GM12878 (cell line): ENCODE results near the gene NTRK1. TPM values are rescaled to one million over a fixed set of nuclear protein-coding genes. Genes with fewer than 3 reads are reported as not detected.

Experiments used
- ATAC-seq: fragments of 200-7000 bp; cut with Tn5 transposase; 3 replicates; pipeline ENCODE4 v1.9.1; 2020; ENCODE audit warnings: mild to moderate bottlenecking, moderate library complexity
- BruUV-seq: library from RNA; stranded (reverse); fragments of 400-500 nt; replicated peaks from 2 replicates; lab custom pipeline; 2021; lab: Mats Ljungman, UMichigan
- CTCF ChIA-PET: fragments of 300-600 bp; sonication (Branson Sonifier 250); formaldehyde crosslinking; extraction: SDS; loops from one replicate; lab custom pipeline; 2021; ENCODE audit warnings: inconsistent platforms; lab: Yijun Ruan, JAX
- POLR2A ChIA-PET: fragments of 350-600 bp; formaldehyde crosslinking; extraction: SDS; loops from one replicate; lab custom pipeline; 2021; ENCODE audit warnings: inconsistent platforms; lab: Charles Lee
- RAD21 ChIA-PET: fragments of 300-600 bp; sonication (Branson Sonifier 250); formaldehyde crosslinking; loops from one replicate; lab custom pipeline; 2023; ENCODE audit warnings: antibody characterized with exemption; ENCODE audit not compliant: unreplicated experiment; lab: Charles Lee
- SMC1A ChIA-PET: fragments of 300-600 bp; sonication (Branson Sonifier 250); formaldehyde crosslinking; loops from one replicate; lab custom pipeline; 2023; ENCODE audit not compliant: unreplicated experiment, uncharacterized antibody; lab: Charles Lee
- DNase-seq: peaks from one replicate; pipeline ENCODE4 v3.0.0-alpha.2; 2011; ENCODE audit warnings: low read depth, low spot score
- FAIRE-seq: peaks from 3 replicates; lab custom pipeline; 2011; peaks lifted over from hg19 to GRCh38; lab: Jason Lieb, UNC
- H2AFZ ChIP-seq: 2 replicates; pipeline ENCODE4 v1.6.0; 2011; ENCODE audit warnings: low read depth, low read length, control low read depth; ENCODE audit not compliant: control insufficient read depth
- H3K27ac ChIP-seq: 2 replicates; pipeline ENCODE4 v1.5.1; 2011; ENCODE audit warnings: control low read depth; ENCODE audit not compliant: control insufficient read depth, insufficient read depth
- H3K27me3 ChIP-seq, 2 experiments: replicated peaks in 1 of 2; 2 replicates each; pipeline versions ENCODE4 v1.6.0 to v1.6.1; 2011; ENCODE audit warnings: low read length in 1 of 2; ENCODE audit not compliant: control insufficient read depth in 2 of 2, insufficient read depth in 2 of 2
- H3K36me3 ChIP-seq, 2 experiments: 2 replicates each; pipeline ENCODE4 v1.5.1; 2011; ENCODE audit warnings: low read length in 1 of 2; ENCODE audit not compliant: control insufficient read depth in 2 of 2, insufficient read depth in 2 of 2
- H3K4me1 ChIP-seq: 2 replicates; pipeline ENCODE4 v1.6.1; 2011; ENCODE audit warnings: mild to moderate bottlenecking, low read length, moderate library complexity, mixed read lengths; ENCODE audit not compliant: control insufficient read depth, insufficient read depth
- H3K4me2 ChIP-seq: 2 replicates; pipeline ENCODE4 v1.6.0; 2011; ENCODE audit warnings: control low read depth; ENCODE audit not compliant: control insufficient read depth, insufficient read depth
- H3K4me3 ChIP-seq: fragments of 200-600 bp; sonication (generic); 2 replicates; pipeline ENCODE4 v1.5.1; 2016
- H3K79me2 ChIP-seq: 2 replicates; pipeline ENCODE4 v1.6.0; 2011; ENCODE audit warnings: low read length; ENCODE audit not compliant: control insufficient read depth, insufficient read depth
- H3K9ac ChIP-seq: 2 replicates; pipeline ENCODE4 v1.8.0; 2011; ENCODE audit warnings: low read length, control low read depth, mixed read lengths; ENCODE audit not compliant: control insufficient read depth, insufficient read depth
- H3K9me3 ChIP-seq: replicated peaks from 3 replicates; pipeline ENCODE4 v1.5.1; 2011; ENCODE audit warnings: mild to moderate bottlenecking, low read length; ENCODE audit not compliant: control insufficient read depth, insufficient read depth
- H4K20me1 ChIP-seq: 2 replicates; pipeline ENCODE4 v1.6.0; 2011; ENCODE audit not compliant: control insufficient read depth, insufficient read depth
- BCL3 ChIP-seq: IDR thresholded peaks from 2 replicates; pipeline ENCODE4 v1.6.1; 2011; ENCODE audit warnings: borderline replicate concordance, low read depth, mild to moderate bottlenecking, moderate library complexity, low read length; ENCODE audit not compliant: insufficient read depth, poor library complexity, severe bottlenecking
- CREB1 ChIP-seq: IDR thresholded peaks from 2 replicates; pipeline ENCODE4 v1.6.1; 2012; ENCODE audit warnings: low read depth, mild to moderate bottlenecking, inconsistent platforms
- EZH2 ChIP-seq: IDR thresholded peaks from 2 replicates; pipeline ENCODE4 v1.6.1; 2012; ENCODE audit warnings: low read depth, mild to moderate bottlenecking, control low read depth, inconsistent platforms, low read length, borderline replicate concordance; ENCODE audit not compliant: control insufficient read depth
- FOXK2 ChIP-seq: fragments of 450-650 bp; IDR thresholded peaks from 2 replicates; pipeline ENCODE4 v1.6.1; 2017; ENCODE audit warnings: mild to moderate bottlenecking, moderate library complexity
- FOXM1 ChIP-seq: IDR thresholded peaks from 2 replicates; pipeline ENCODE4 v1.6.1; 2012; ENCODE audit warnings: low read depth, mild to moderate bottlenecking, inconsistent platforms, low read length, moderate library complexity
- HSF1 ChIP-seq: fragments of 150-350 bp; IDR thresholded peaks from 2 replicates; pipeline ENCODE4 v1.6.1; 2014; ENCODE audit warnings: mild to moderate bottlenecking, low read depth, low read length
- KLF5 ChIP-seq: fragments of 450-650 bp; IDR thresholded peaks from 2 replicates; pipeline ENCODE4 v1.6.1; 2014; ENCODE audit warnings: mild to moderate bottlenecking; ENCODE audit not compliant: partially characterized antibody
- LARP7 ChIP-seq: fragments of 450-650 bp; IDR thresholded peaks from 2 replicates; pipeline ENCODE4 v1.6.1; 2017; ENCODE audit warnings: mild to moderate bottlenecking
- PAX8 ChIP-seq: fragments of 450-650 bp; IDR thresholded peaks from 2 replicates; pipeline ENCODE4 v1.6.1; 2017; ENCODE audit warnings: mild to moderate bottlenecking, moderate library complexity
- POLR2AphosphoS2 ChIP-seq: IDR thresholded peaks from 2 replicates; pipeline ENCODE4 v1.6.1; 2011; ENCODE audit warnings: low read depth, mild to moderate bottlenecking, low read length, improper control_type of control experiment, moderate library complexity
- RFX5 ChIP-seq: IDR thresholded peaks from 2 replicates; pipeline ENCODE4 v1.6.1; 2011; ENCODE audit warnings: low read depth, low read length, improper control_type of control experiment
- SMAD5 ChIP-seq: IDR thresholded peaks from 2 replicates; pipeline ENCODE4 v1.6.1; 2016; ENCODE audit warnings: antibody characterized with exemption, low read depth
- SRF ChIP-seq, 2 experiments: IDR thresholded peaks; 2 replicates each; pipeline ENCODE4 v1.6.1; 2011; ENCODE audit warnings: low read depth in 2 of 2, low read length in 2 of 2, mild to moderate bottlenecking in 1 of 2, moderate library complexity in 1 of 2
- TARDBP ChIP-seq: IDR thresholded peaks from 2 replicates; pipeline ENCODE4 v1.6.1; 2016; ENCODE audit warnings: borderline replicate concordance
- ZBED1 ChIP-seq: IDR thresholded peaks from 2 replicates; pipeline ENCODE4 v1.6.1; 2016; ENCODE audit warnings: borderline replicate concordance
- ZBTB33 ChIP-seq: fragments of 450-650 bp; IDR thresholded peaks from 2 replicates; pipeline ENCODE4 v1.6.1; 2017; ENCODE audit warnings: mild to moderate bottlenecking
- WGBS: methylation state at CpG from one replicate; pipeline ENCODE4 v1.1.6; 2016; ENCODE audit warnings: low lambda C conversion rate; ENCODE audit not compliant: insufficient replicate concordance, insufficient coverage; ENCODE audit errors: missing lambda C conversion rate; 5-methylcytosine and 5-hydroxymethylcytosine counted together
- in situ Hi-C: fragments of 300-500 bp; cut with MboI; formaldehyde crosslinking; loops from 9 replicates; pipeline ENCODE4 v1.14.3; 2018; ENCODE audit warnings: mixed read lengths
- intact Hi-C: fragments of 100-400 bp; cut with micrococcal nuclease; formaldehyde crosslinking; loops from one replicate; pipeline ENCODE4 v1.14.2; 2022; ENCODE audit not compliant: unreplicated experiment
- polyA plus RNA-seq, 11 experiments: library from polyadenylated mRNA; depleted of rRNA in 4 of 11; unstranded in 6 of 11; stranded (reverse) in 5 of 11; fragments of >200 nt; fragmentation: Nextera tagmentation in 4 of 11; fragmentation: Illumina TruSeq in 1 of 11; extraction: Ambion mirVana in 4 of 11; extraction: Trizol in 1 of 11; gene quantifications; 1 replicate in 1 of 11; 2 replicates in 10 of 11; pipeline versions ENCODE4 v1.2.1 to v1.2.3, GENCODE V29; 2011 to 2016; ENCODE audit warnings: inconsistent platforms in 2 of 11, missing spikeins in 2 of 11, low read depth in 1 of 11
- total RNA-seq, 4 experiments: library from RNA; depleted of rRNA in 3 of 4; stranded (reverse); fragments of >200 nt in 3 of 4; fragmentation: Illumina TruSeq in 1 of 4; extraction: Trizol in 1 of 4; gene quantifications; 2 replicates each; pipeline versions ENCODE4 v1.2.1 to v1.2.3, GENCODE V29; 2013 to 2021
- TF ChIP-seq, protein P1 (sequence below): fragments of 450-650 bp; IDR thresholded peaks from 2 replicates; pipeline ENCODE4 v1.6.1; 2017; ENCODE audit warnings: borderline replicate concordance
- TF ChIP-seq, protein P2 (sequence below): fragments of 450-650 bp; IDR thresholded peaks from 2 replicates; pipeline ENCODE4 v1.6.1; 2016; ENCODE audit warnings: mild to moderate bottlenecking

The NTRK1 gene
- total and polyA plus RNA-seq, 10 of the 15 experiments (the other 5 are each of a cell fraction or from before 2014, with no cell fraction given), result 0.10 to 0.56 (median 0.40) TPM; not detected in 7

- Histone ChIP-seq H3K4me1 (peaks cover 20% of the 10 kb centered on the region), H4K20me1 (no peaks in the 10 kb centered on the region), H3K36me3 (no peaks in the 10 kb centered on the region), H3K4me3 (no peak overlapping the region), H3K4me2 (no peak overlapping the region), H3K27ac (no peak overlapping the region), H2AFZ (no peak overlapping the region), H3K9ac (no peak overlapping the region), H3K79me2 (no peaks in the 10 kb centered on the region), H3K27me3 (peaks cover 1 to 9% of the 10 kb centered on the region in 2 experiments), H3K9me3 (no peaks in the 10 kb centered on the region)
- CTCF ChIA-PET, result interaction anchor here (1.1 to 8.0 kb wide), 4 partner anchors 26 to 139 kb away, joined by 3 to 206 read pairs (median 8); no protein-coding TSS in a partner anchor
- in situ Hi-C loops, result loop anchor here (5.0 kb wide), 2 partner anchors 62 to 177 kb away; no protein-coding TSS in a partner anchor
- no peak for DNase-seq
- RAD21 ChIA-PET, result no interaction called here
- no TSS peak for BruUV-seq
- SMC1A ChIA-PET, result interaction anchor here (0.9 kb wide), 1 partner anchor 139 kb away, joined by 3 read pairs; no protein-coding TSS in a partner anchor
- FAIRE-seq, result no peak
- no peak for TF ChIP-seq EZH2
- no peak for TF ChIP-seq BCL3
- TF ChIP-seq, protein P1, sequence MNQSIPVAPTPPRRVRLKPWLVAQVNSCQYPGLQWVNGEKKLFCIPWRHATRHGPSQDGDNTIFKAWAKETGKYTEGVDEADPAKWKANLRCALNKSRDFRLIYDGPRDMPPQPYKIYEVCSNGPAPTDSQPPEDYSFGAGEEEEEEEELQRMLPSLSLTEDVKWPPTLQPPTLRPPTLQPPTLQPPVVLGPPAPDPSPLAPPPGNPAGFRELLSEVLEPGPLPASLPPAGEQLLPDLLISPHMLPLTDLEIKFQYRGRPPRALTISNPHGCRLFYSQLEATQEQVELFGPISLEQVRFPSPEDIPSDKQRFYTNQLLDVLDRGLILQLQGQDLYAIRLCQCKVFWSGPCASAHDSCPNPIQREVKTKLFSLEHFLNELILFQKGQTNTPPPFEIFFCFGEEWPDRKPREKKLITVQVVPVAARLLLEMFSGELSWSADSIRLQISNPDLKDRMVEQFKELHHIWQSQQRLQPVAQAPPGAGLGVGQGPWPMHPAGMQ, result no peak
- no peak for TF ChIP-seq ZBTB33
- TF ChIP-seq, protein P2, sequence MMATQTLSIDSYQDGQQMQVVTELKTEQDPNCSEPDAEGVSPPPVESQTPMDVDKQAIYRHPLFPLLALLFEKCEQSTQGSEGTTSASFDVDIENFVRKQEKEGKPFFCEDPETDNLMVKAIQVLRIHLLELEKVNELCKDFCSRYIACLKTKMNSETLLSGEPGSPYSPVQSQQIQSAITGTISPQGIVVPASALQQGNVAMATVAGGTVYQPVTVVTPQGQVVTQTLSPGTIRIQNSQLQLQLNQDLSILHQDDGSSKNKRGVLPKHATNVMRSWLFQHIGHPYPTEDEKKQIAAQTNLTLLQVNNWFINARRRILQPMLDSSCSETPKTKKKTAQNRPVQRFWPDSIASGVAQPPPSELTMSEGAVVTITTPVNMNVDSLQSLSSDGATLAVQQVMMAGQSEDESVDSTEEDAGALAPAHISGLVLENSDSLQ, result no peak
- TF ChIP-seq TARDBP, result no peak
- no peak for TF ChIP-seq HSF1
- no peak for TF ChIP-seq SMAD5
- TF ChIP-seq ZBED1, result no peak
- TF ChIP-seq FOXM1, result no peak
- no peak for TF ChIP-seq CREB1
- no peak for TF ChIP-seq FOXK2
- TF ChIP-seq LARP7, result no peak
- TF ChIP-seq SRF (IDR thresholded peaks at IDR 0.05; ENCODE audit: low read depth in 2 of 2, low read length in 2 of 2), result no peak
- no peak for TF ChIP-seq POLR2AphosphoS2
- TF ChIP-seq KLF5, result no peak
- TF ChIP-seq RFX5, result no peak
- TF ChIP-seq PAX8, result no peak
- ATAC-seq, result no peak
- WGBS, result 47% methylated on average over 4 of the region's 4 CpGs
- POLR2A ChIA-PET, result no interaction called here
- intact Hi-C loops, result no loop called here
Observed at GRCh38 chr1:156864796-156865195, 4.1 kb downstream of the NTRK1 start.
